Peyer's patch (tissue), 4 donors: Measurements from ENCODE around the gene GSTA1. TPM values are rescaled to one million over a fixed set of nuclear protein-coding genes. Genes with fewer than 3 reads are reported as not detected.
"Not testable (repeated sequence)": the region's sequence is repeated elsewhere in the genome, so short reads cannot be mapped to it uniquely, and the experiment has no call there.

Source experiments
- DNase-seq, 3 donors: peaks; one replicate each; pipeline ENCODE4 v3.0.0-alpha.2; 2017 to 2019
- H3K27ac ChIP-seq, 4 donors: fragments of 200-600 bp; sonication (generic); one replicate each; pipeline ENCODE4 v1.5.1; 2016 to 2019
- H3K27me3 ChIP-seq, 2 donors: fragments of 200-600 bp; sonication (generic); one replicate each; pipeline ENCODE4 v1.5.1; 2019
- H3K36me3 ChIP-seq, 3 donors: fragments of 200-600 bp; sonication (generic); one replicate each; pipeline ENCODE4 v1.5.1; 2016 to 2019
- H3K4me1 ChIP-seq, 4 donors: fragments of 200-600 bp; sonication (generic); one replicate each; pipeline ENCODE4 v1.5.1; 2016 to 2019
- H3K4me3 ChIP-seq, 4 donors: fragments of 200-600 bp; sonication (generic); 1 replicate in 3 of 4; 2 replicates in 1 of 4; pipeline ENCODE4 v1.5.1; 2016 to 2019; ENCODE audit warnings: mild to moderate bottlenecking in 1 of 4
- H3K9me3 ChIP-seq, 4 donors: fragments of 200-600 bp; sonication (generic); one replicate each; pipeline ENCODE4 v1.5.1; 2016 to 2019; ENCODE audit warnings: mild to moderate bottlenecking in 1 of 4
- POLR2A ChIP-seq, 2 donors: fragments of 450-650 bp; IDR thresholded peaks; one replicate each; pipeline ENCODE4 v1.5.1; 2017; ENCODE audit warnings: antibody characterized with exemption in 2 of 2, mild to moderate bottlenecking in 2 of 2, moderate library complexity in 2 of 2
- total RNA-seq, 4 donors: library from RNA; depleted of rRNA; stranded (reverse); fragments of >200 nt; gene quantifications; one replicate each; pipeline ENCODE4 v1.1.0, GENCODE V29; 2016
- TF ChIP-seq, protein P1 (sequence below), 6 experiments: fragments of 450-650 bp in 4 of 6; fragments of 200-600 bp in 2 of 6; sonication (generic) in 1 of 6; IDR thresholded peaks; one replicate each; pipeline ENCODE4 v1.5.1; 2017 to 2019; ENCODE audit warnings: antibody characterized with exemption in 6 of 6, mild to moderate bottlenecking in 3 of 6, moderate library complexity in 1 of 6

The GSTA1 gene
- total RNA-seq, 4 donors from 2014 or later: 222 to 1,400 (median 545) TPM

- Histone ChIP-seq H3K4me1 (no peaks in the 10 kb centered on the region), H3K36me3 (no peaks in the 10 kb centered on the region), H3K4me3 (no peak overlapping the region), H3K9me3 (peaks cover 0 to 3% (median 0%) of the 10 kb centered on the region in 4 donors), H3K27ac (no peak overlapping the region), H3K27me3 (no peaks in the 10 kb centered on the region)
- DNase-seq: no peak
- TF ChIP-seq, protein P1, sequence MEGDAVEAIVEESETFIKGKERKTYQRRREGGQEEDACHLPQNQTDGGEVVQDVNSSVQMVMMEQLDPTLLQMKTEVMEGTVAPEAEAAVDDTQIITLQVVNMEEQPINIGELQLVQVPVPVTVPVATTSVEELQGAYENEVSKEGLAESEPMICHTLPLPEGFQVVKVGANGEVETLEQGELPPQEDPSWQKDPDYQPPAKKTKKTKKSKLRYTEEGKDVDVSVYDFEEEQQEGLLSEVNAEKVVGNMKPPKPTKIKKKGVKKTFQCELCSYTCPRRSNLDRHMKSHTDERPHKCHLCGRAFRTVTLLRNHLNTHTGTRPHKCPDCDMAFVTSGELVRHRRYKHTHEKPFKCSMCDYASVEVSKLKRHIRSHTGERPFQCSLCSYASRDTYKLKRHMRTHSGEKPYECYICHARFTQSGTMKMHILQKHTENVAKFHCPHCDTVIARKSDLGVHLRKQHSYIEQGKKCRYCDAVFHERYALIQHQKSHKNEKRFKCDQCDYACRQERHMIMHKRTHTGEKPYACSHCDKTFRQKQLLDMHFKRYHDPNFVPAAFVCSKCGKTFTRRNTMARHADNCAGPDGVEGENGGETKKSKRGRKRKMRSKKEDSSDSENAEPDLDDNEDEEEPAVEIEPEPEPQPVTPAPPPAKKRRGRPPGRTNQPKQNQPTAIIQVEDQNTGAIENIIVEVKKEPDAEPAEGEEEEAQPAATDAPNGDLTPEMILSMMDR (IDR thresholded peaks at IDR 0.05): no peak
- no peak for TF ChIP-seq POLR2A (IDR thresholded peaks at IDR 0.05)
These were observed 18.2 kb upstream of the GSTA1 start for GRCh38 chr6:52821842-52822241.

DNA sequence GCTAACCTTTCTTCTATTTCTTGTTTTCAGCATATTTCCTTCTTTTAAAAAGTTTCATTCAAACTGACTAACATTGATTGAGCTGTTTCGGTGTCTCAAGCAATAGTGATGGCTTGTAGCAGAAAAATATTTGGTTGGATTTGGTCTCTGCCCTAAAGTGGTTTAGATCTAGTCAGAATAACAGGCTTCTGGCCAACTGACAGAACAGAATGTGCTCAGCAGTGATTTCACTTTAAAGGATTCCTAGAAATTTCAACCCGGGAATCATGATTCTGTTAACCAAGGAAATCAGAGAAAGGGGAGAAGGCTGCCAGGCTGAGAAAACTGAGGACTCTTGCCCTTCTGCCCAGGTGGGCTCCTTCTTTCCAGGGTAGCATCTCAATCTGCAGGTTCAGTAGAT, 16.6 kb upstream of the GSTA1 start:
- H3K36me3 ChIP-seq: no peaks in the 10 kb centered on the region
- DNase-seq: no peak
- H3K9me3 ChIP-seq: peaks cover 0 to 3% (median 0%) of the 10 kb centered on the region in 4 donors
- TF ChIP-seq, protein P1 (IDR thresholded peaks at IDR 0.05): no peak
- H3K4me3 ChIP-seq: no peak overlapping the region
- H3K4me1 ChIP-seq: peaks cover 0 to 3% (median 0%) of the 10 kb centered on the region in 4 donors
- no peak overlapping the region for H3K27ac ChIP-seq
- no peaks in the 10 kb centered on the region for H3K27me3 ChIP-seq

DNA sequence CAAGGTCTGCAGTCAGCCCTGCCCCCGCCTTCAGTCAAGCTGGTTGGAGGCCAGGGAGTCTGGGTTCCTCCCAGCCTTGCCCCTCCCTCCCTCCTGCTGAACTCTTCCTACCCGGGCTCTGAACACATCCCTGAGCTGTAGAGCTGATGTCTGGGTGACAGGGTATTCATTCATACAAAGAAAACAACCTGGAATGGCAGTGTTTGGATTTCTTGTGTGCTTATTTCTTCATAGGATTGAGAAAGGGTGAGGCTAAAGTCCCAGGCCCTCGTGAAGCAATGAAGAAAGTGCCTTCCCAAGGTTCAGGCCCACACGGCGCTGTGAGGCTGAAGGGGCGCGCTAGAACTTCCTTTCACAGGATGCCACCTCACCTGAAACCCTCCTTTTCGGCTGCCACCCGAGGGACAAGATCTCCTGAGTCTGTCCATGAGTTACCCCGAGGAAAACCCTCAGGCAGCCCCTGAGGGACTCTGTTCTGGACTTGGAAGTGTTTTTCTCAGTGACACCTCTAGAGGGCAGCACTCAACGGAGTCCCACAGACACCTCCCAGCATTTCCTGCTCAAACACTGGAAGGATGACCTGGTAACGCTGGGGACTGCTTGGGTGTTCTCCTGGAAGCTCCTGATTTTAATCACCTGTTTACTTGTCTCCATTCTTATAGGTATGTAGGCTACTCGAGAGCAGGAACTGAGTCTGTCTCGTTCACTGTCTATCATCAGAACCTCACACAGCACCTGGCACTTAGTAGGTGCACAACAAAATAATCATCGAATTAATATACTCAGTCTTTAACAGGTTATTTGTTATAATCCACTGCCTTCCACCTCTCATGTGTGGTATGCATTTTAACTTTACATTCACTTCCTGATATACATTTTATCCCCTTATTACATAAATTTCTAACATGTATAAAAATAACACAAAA, 11.8 kb upstream of the GSTA1 start:
- H3K4me3 ChIP-seq: no peak overlapping the region
- no peak for TF ChIP-seq POLR2A (IDR thresholded peaks at IDR 0.05)
- TF ChIP-seq, protein P1 (IDR thresholded peaks at IDR 0.05): peak in 5 of 6 experiments; percentile 21 to 69 (median 60)
- H3K27ac ChIP-seq: no peak overlapping the region
- peaks cover 0 to 4% (median 0%) of the 10 kb centered on the region in 4 donors for H3K4me1 ChIP-seq
- no peaks in the 10 kb centered on the region for H3K27me3 ChIP-seq
- DNase-seq: peak in 2 of 3 donors; percentile 21 to 79
- no peaks in the 10 kb centered on the region for H3K9me3 ChIP-seq
- H3K36me3 ChIP-seq: no peaks in the 10 kb centered on the region

DNA sequence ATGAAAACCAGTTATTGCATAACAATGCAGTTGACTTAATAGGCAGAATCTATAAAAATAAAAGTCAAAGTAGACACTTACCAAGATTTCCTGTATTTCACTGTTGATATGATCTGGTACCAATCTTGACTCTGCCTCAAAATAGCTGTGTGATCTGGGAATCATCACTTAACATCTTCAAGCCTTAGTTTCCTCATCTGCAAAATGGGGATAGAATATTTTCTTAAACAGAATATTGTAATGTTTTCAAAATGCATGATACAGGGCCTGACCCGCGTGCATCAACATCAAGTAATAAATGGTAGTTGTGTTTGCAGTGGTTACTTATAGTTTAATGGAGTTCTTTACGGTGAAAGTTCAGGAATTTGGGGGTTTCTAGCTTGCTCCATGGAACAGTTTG, 10.9 kb upstream of the GSTA1 start:
- H3K4me3 ChIP-seq, DNase-seq, H3K36me3 ChIP-seq, H3K4me1 ChIP-seq, H3K27ac ChIP-seq, H3K9me3 ChIP-seq, H3K27me3 ChIP-seq: not testable (repeated sequence)

DNA sequence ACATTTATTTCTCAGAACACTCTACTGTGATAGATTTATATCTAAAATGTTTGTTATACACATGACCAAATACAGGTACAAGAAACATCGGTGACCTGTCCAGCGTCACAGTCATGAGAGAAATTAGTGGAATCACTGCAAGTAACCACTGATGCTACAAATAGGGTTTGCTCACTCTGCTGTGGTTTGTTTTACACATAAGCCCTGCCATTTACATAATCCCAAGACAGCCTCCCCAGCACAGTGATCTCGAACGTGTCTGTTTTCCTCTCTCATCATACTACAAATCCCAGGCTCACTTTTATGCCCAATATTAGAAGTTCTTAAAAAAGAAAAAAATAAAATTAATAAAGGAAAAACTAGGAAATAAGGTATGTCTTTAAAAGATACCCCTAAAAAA, 6.2 kb upstream of the GSTA1 start:
- DNase-seq: not testable (repeated sequence)

GRCh38 chr6:52808660-52809059, 5.0 kb upstream of the GSTA1 start:
- no peak for DNase-seq
- Histone ChIP-seq H3K4me1 (no peaks in the 10 kb centered on the region), H3K27ac (no peak overlapping the region), H3K36me3 (no peaks in the 10 kb centered on the region), H3K9me3 (no peaks in the 10 kb centered on the region), H3K27me3 (no peaks in the 10 kb centered on the region), H3K4me3 (no peak overlapping the region)
- TF ChIP-seq, protein P1 (IDR thresholded peaks at IDR 0.05): no peak
- no peak for TF ChIP-seq POLR2A (IDR thresholded peaks at IDR 0.05)

More for the DNA sequence above, 6.2 kb upstream of the GSTA1 start:
- not testable (repeated sequence) for H3K9me3 ChIP-seq, H3K4me3 ChIP-seq, H3K36me3 ChIP-seq, H3K4me1 ChIP-seq, H3K27ac ChIP-seq, H3K27me3 ChIP-seq
